Embryonic facial prominence (tissue), 1 donor: ENCODE results near the gene LRP4.

Experiments
- DNase-seq: peaks from one replicate; pipeline ENCODE4 v3.0.0-alpha.2; 2016; ENCODE audit errors: extremely low spot score

LRP4 gene

DNA sequence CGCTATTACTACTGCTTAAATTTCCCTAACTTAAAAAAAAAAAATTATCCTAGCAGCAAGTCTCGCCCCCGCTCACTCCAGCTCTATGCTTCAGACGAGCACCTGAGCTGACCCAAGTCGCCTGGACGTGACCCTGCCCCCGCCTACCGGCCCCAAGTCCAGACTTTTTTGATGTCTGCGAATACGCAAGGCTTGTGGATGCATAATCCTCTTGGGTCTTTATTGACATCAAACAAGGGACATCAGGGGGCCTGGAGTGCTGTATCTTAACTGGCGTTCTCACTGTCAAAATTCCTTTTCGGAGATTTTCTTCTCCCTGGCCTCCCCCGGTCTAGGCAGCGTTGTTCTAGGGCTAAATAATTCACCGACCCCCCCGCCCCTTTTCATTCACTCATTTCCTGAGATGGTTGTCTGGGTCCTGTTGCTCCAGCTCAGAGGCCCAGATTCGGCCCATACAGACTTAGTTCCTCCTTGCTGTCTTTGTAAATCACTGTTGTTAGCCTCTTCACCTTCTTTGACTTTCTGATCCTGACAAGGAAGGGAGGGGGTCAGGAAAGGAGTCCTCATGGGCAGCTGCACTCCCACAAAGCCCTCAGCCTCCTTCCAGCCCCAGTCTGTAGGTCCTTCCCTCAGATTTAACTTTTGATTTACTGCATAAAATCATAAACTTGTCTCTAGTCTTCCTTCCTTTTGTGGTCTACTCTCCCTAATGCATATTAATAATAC, 601 bp upstream of the LRP4 start:
- no peak for DNase-seq

DNA sequence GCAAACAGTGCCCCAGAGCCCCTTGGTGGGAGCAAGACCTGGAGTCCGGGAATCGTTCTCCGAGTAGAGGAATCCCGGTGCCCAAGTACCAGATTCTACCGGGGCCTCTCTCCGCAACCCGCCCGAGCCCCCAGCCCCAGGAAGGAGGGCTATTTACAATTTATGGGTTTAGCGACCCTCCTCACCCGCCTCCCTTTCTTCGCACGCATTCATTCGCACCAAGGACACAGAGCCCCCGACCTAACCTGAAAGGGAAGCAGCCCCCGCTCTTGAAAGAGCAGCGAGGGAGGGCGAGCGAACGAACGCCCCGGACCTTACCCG, 628 bp downstream of the LRP4 start:
- DNase-seq: no peak

DNA sequence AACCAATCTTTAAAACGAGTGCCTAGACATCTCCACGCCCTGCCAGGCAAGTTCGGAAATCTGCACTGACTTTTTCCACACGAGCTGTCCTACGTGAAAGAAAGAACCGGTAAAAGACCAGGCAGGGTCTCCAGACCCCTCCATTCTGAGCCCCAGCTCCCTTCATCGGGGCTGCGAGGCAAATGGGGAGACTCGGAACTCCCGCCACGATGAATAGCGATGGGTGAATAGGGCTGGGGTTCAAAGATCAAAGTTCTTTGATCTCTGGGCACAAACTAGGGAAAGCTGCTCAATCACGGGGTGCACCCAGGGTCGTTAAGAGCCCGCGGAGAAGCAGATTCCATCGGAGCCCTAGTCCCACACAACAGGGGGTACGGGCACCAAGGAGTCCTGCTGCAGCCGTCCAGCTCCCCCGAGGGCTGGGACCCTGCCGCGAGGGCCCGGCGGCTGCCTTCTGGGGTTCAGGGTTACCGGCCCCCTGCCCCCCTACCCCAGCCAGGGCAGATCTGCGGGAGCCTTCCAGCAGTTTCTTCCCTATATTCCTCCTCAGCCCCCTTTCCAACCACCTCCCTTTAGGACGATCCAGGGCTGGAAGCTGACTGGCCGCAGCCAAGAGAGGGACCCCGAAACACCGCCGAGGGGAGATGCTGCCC, 1.1 kb downstream of the LRP4 start:
- DNase-seq: no peak

DNA sequence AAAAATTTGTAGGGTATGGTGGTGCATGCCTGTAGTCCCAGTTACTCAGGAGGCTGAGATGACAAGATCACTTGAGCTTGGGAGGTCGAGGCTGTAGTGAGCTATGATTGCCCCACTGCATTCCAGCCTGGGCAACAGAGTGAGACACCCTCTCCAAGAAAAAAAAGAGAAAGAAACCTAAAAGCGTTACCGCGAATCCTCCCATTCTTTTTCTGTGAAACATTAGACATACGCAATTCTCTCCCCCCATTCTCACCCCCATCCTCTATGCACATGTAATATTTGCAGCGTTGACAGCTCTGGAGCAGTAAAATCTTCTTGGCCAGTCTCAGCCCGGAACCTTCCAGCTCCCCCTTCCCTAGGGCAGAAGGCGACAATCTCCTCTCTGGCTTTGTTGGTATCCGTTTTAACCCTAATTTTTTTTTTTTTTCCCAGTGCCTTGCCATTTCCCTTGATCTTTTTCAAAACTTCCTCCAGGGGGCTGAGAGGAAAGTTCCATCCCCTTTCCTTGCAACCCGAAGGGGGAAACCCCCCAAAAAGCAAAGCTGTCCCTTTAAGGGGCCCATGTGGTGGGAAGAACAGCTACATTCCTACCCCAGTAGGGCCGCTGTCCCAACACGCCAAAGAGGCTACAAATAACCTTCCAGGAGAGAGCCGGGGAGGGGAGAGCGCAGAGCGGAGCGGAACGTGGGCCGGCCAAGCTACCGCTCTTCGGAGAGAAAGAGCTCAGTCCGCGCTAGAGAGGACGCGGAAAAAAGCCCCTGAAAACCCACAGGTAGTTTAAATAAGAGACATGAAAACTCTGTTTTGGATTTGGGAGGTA, 1.9 kb downstream of the LRP4 start:
- DNase-seq: peak; percentile 64

DNA sequence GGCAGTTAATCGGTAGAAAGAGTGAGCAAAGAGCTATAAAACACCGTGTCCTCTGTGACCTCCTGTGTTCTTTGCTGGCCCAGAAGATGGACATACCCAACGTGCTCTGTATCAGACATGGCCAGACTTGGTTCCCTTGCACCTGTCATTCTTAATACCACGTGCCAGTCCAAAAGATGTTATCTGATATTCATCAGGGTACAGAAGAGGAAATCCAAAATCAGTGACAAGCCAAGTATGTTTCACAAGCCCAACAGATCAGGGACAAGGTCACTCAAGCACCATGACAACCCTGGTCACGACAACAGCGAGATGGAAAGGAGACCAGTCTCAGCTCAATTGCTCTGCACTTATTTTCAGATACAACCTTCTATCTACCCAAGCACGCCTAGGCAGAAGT, 3.4 kb downstream of the LRP4 start:
- DNase-seq: no peak

DNA sequence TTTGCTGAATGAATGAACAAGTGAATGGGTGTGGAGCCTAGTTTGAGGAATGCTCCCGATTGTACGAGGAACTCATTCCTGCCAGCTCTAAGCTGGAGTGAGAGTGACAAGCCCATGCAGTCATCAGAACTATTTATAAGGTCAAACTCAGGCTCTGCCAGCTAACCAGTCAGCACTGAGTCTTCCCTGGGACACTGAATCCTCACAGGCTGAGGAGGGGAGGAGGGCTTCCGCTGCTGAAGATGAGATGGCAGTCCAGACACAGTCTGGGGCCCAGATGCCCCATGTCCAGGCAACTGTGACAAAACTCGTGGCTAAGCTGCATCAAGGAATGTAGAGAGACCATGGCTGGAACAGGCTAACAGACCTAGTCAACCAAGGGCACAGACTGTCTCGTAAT, 4.0 kb downstream of the LRP4 start:
- DNase-seq: no peak

DNA sequence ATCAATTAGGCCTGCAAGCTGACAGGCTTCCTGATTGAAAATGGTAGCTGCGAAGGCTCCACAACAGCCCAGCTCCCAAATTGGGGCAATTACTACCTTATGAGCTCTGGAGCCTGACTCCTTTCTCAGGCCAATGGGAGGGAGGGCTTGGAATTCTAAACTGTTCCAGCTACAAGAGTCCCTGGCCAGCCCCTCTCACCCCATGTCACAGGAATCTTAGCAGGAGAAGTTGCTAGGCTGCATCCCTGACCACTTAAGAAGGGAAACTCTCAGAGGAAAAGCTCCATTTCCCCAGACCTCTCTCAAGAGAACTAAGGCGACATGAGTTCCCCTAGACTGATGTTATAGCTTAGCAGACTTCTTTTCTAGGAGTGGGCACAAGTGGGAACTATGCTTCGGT, 4.9 kb downstream of the LRP4 start:
- no peak for DNase-seq

DNA sequence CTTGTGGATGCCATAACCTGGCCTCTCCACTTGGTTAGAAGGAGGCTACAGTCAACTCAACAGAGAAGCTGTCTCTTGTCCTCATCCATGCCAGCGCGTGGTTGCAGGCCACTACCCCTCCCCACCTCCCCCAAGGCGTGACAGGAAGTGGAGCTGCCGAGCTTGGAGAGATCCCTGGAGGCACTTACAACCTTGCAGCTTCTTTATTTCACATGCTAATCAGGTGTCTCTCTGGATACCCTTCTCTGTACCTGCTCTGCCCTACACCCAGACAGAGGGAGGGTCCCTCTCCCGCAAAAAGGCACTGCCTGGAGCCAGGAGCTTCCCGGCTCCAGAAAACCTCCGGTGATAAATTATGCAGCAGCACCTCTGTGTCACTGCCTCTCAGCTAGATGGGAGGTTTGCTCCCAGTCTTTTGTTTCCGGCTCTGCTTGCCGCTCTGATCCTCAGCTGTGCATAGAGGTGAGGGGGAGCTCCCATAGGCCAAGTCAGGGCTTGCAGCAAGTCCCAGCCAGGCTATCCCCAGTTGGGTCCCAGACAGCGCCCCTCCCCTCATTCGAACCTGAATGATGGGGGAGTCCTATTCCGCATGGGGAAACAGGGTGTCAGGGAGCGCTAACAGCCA, 5.7 kb downstream of the LRP4 start:
- DNase-seq: no peak

DNA sequence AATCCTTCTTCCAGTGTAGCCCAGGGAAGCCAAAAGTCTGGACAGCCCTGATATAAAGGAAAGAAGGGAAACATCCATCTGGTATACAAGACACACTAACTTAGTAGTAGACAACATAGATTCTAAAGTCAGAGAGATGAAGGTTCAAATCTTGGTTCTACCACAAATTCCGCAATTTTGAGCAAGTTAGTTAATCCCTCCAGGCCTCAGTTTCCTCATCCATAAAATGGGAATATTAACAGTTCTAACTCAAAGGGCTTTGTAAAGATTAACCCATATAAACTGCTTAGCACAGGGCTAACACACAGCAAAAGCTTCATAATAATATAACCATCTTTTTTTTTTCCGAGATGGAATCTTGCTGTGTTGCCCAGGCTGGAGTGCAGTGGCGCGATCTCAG, 10.7 kb downstream of the LRP4 start:
- no peak for DNase-seq

DNA sequence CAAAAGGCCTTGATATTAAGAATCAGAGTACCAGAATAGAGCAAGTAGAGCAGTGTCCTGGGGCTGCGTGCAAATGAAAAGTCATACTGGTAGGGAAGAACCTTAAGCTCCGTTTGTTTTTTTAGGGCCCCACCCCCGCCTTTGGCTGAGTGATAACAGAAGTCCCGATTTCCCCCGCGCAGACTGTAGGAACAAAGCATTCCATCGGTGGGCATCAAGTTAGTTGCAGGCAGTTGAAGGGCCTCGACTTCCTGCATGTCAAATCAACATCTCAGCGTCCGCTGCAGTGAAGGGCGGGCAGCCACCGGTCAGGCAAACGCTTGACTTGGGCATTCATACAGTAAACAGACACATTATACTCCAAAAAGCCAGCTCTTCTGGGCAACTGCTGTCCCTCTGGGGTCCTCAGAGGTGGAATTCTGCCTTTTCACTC, 11.7 kb downstream of the LRP4 start:
- DNase-seq: no peak

DNA sequence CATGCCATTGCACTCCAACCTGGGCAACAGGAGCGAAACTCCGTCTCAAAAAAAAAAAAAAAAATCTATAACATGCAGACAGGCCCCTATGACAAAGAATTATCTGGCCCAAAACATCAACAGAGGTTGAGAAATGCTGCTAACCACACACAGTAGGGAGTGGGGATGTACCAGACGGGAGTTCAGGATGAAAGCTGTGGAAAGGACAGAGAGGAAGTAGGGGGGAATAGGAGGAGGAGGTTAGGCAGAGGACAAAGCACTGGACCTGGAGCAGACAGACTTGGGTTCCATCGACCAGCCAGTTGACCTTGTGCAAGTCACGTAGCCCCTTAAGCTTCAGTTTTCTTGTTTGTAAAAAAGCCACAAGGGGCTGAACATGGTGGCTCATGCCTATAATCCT, 12.5 kb downstream of the LRP4 start:
- no peak for DNase-seq

DNA sequence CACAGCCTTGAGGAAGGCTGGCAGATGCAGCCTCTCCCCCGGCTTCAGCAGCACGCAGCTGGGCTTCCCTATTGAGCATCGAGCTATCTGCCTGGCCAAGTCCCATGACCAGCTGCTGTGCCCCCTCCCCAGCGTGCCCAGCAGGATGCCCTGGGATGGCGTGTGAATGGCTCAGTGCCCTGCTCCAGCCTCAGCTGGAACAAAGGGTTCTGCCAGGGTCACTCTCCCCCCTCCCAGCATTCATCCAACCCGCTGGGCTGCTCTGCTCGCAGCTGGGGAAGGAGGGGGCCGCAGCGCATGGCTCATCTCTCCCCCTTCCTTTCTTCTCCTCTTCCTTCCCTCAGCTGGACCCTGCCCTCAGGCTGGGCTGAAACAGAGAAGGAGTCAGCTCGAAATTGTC, 14.5 kb downstream of the LRP4 start:
- DNase-seq: no peak

DNA sequence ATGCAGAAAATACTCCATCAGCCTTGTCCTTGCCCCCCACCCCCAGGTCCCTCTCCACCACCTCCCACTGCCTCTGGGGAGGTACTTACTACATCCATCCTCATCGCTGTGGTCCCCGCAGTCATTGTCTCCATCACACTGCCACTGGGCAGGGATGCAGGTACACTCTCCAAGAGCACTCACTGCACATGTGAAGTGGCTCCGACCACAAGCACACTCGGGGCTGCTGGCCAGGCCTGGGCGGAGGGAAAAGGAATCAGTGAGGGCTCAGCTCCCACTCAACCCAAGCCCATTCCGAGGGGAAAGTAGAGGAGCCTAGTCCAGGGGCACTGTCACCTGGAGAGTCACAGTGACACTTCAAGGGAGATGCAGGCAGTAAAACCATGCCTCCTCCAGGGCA, 15.7 kb downstream of the LRP4 start:
- no peak for DNase-seq

DNA sequence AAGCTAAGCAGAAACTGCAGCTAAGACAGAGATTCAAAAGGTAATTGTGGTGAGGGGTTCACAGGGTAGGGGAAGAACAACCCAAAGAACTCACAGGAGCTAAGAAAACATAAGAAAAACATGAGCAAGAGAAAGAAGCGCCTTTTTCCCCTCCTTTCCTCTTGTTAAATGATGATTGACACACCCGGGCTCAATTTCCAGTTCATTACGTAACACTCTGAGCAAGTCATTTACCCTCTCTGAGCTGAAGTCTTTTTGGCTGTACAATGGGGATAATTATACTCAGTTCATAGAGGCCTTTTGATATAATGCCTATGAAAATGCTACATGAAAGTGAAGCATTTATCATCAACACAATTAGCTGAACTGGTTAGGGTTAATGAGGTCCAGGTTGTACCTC, 17.2 kb downstream of the LRP4 start:
- DNase-seq: no peak

DNA sequence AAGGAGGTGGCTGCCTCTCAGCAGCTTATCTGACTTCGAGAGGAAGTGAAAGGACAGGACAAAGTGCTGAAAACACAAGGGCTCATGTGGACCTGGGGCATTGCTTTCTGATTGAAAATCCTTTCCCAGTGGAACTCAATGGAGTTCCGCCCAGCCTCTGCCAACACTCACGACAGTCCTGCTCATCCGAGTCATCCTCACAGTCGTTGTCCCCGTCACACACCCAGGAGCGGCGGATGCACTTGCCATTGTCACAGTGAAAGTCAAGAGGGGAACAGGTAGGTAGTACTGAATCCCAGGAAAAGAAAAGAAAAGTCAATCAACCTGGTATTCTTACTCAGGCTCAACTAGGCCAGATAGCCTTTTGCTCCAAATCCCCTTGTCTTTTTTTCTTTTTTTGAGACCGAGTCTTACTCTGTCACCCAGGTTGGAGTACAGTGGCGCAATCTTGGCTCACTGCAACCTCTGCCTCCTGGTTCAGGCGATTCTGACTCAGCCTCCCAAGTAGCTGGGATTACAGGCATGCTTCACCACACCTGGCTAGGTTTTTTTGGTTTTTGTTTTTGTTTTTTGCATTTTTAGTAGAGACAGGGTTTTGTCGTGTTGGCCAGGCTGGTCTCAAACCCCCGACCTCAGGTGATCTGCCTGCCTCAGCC, 18.1 kb downstream of the LRP4 start:
- no peak for DNase-seq

DNA sequence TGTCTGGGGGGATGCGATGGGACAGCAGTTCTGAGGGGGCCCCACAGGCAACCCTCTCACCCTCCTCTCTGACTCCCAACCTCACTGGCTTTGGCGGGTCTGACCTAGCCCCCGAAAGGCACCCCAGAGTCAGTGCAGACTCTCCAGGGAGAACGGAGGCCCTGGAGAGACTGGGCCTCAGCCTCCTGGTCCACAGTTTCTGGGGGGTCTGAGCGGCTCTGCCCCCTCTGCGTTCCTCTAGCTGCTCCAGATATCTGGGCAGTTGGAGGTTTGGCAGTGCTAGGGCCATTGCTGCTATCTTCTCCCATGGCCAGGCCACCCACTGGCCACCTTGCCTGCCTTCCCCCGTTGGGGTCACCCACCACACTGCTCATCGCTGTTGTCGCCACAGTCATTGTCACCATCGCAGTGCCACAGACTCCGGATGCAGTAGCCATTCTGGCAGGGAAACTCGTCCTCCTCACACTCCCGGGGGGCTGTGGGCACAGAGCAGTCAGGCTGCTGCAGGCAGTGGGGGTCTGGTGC, 18.8 kb downstream of the LRP4 start:
- no peak for DNase-seq

DNA sequence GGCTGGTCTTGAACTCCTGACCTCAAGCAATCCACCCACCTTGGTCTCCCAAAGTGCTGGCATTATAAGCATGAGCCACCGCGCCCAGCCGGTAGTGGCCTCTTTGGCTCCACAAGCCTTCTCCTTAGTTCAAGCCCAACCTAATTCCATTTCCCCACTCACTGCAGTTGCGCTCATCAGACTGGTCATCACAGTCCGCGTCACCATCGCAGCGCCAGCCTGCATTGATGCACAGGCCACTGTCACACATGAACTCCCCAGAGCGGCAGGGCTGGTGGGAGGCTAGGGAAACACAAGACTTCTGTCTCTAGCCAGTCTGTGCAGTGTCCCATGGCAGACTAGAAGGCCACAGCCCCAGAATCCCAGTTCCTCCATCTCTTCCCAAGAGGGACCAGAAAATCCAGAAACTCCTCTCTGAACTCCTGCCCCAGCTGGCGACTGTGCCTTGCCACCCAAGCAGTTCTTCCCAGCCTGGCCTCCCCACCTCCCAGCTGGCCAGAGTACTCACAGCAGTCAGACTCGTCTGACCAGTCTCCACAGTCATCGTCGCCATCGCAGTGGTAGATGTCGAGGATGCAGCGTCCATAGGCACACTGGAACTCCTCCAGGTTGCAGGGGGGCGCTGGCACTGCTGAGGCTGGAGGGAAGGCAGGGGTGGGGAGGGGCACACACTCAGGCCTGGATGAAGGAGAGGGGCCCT, 19.8 kb downstream of the LRP4 start:
- no peak for DNase-seq

DNA sequence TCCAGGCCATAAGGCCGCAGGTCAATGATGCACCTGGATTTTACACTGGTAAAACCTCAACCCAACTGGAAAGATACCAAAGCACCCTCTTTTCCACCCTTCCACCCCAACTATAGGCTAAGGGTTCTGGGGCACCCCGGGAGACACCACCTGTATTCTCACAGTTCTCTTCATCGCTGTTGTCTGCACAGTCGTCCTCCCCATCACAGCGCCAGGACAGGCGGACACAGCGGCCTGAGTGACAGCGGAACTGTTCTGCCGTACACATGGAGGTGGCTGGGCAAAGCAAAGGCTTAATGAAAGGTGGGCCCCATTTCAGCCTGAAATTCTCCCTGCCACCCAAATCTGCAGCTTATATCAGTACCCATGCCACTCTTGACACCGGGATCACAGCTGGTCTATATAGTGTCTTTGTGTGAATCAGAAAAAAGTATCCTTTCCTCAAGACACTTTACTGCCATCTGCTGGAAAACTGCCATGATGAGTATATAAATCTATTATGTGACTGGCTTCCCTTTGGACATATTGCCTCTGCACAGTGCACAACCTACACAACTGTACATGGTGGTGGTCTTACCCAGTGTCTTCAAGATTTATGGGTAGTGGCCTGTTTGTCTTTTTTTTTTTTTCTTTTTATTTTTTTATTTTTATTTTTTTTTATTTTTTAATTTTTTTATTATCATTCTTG, 21.5 kb downstream of the LRP4 start:
- DNase-seq: no peak

DNA sequence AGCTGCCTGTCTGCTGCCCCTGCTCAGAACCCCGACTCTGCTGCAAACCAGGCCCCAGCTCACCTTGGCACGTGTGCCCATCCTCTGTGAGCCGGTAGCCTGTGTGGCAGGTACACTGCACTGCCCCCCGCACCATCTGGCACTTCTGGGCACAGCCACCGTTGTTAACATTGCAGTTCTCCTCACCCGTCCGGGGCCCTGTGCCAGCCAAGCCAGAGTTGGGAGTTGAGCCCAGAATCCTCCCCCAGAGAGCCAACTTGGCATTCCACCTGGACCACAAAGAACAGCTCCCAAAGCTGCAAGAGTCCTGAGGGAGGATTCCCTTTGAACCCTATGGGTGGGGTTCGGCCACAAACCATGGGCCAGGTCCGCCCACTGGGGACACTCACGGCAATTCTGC, 22.5 kb downstream of the LRP4 start:
- no peak for DNase-seq

DNA sequence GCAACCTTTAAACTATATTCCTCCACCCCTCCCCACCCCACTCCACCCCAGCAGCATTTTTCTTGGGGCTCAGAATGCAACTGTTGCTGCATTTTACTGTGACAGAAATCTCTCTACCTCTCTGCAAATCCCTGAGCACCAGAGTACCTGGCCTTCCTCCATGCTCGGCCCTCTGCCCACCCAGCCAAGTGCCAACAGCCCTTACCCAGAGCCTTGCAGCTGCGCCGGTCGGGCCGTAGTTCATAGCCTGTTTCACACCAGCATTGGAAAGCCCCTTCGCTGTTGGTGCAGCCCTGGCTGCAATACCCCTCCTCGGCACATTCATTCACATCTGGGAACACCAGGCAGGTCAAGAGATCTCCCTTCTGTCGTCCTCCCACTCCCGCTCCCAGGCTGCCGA, 23.4 kb downstream of the LRP4 start:
- DNase-seq: no peak

DNA sequence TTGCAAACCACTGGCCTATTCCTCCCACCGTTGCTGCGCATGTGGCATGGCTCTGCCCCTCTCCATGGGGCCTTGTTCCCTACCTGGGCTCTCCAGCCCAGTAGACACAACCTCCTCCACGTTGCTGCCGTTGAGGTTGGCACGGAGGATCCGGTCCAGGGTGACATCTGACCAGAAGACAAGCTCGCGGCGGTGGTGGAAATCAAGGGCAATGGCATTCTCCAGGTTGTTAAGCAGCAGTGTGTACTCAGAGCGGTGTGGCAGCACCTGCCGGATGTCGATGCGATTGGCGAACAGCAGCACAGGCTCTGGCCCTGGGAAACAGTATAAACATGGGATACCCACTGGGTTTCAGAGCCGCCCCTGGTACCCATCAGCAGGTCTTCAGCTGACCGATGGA, 23.8 kb downstream of the LRP4 start:
- no peak for DNase-seq
